Esophagus squamous epithelium (tissue), 5 donors: ENCODE data around the gene PHACTR3. TPM values are rescaled to one million over a fixed set of nuclear protein-coding genes. Genes with fewer than 3 reads are reported as not detected.

ENCODE experiments used
- DNase-seq: peaks from one replicate; lab custom pipeline; 2025; lab: John Stamatoyannopoulos, UW
- H3K27ac ChIP-seq, 4 donors: fragments of 200-600 bp; sonication (generic); one replicate each; pipeline ENCODE4 v1.5.1; 2016 to 2019; ENCODE audit warnings: mild to moderate bottlenecking in 1 of 4
- H3K27me3 ChIP-seq, 4 donors: fragments of 200-600 bp; sonication (generic); 1 replicate in 3 of 4; 2 replicates in 1 of 4; pipeline versions ENCODE4 v1.5.1 to v1.6.0; 2017 to 2021; ENCODE audit warnings: antibody characterized with exemption in 1 of 4
- H3K36me3 ChIP-seq, 3 donors: fragments of 200-600 bp; sonication (generic); one replicate each; pipeline ENCODE4 v1.5.1; 2016 to 2019
- H3K4me1 ChIP-seq, 3 donors: fragments of 200-600 bp; sonication (generic); one replicate each; pipeline ENCODE4 v1.5.1; 2017 to 2019
- H3K4me3 ChIP-seq, 4 donors: fragments of 200-600 bp; sonication (generic); 1 replicate in 3 of 4; 2 replicates in 1 of 4; pipeline ENCODE4 v1.5.1; 2016 to 2019; ENCODE audit warnings: mild to moderate bottlenecking in 2 of 4, moderate library complexity in 1 of 4
- H3K9me3 ChIP-seq, 3 donors: fragments of 200-600 bp; sonication (generic); one replicate each; pipeline ENCODE4 v1.5.1; 2016 to 2019
- CTCF ChIP-seq, 6 experiments: fragments of 450-650 bp in 4 of 6; fragments of 200-600 bp in 2 of 6; sonication (generic) in 2 of 6; IDR thresholded peaks; one replicate each; pipeline ENCODE4 v1.5.1; 2016 to 2019; ENCODE audit warnings: antibody characterized with exemption in 6 of 6, mild to moderate bottlenecking in 4 of 6, moderate library complexity in 4 of 6
- POLR2A ChIP-seq, 4 donors: fragments of 450-650 bp; IDR thresholded peaks; one replicate each; pipeline ENCODE4 v1.6.1; 2017; ENCODE audit warnings: antibody characterized with exemption in 4 of 4, mild to moderate bottlenecking in 4 of 4, moderate library complexity in 3 of 4
- WGBS, 2 donors: methylation state at CpG; one replicate each; pipeline ENCODE4 v1.1.5; 2018; 5-methylcytosine and 5-hydroxymethylcytosine counted together
- intact Hi-C: fragments of 100-400 bp; cut with DNase I; formaldehyde crosslinking; loops from one replicate; pipeline ENCODE4 v1.15.0; 2022
- total RNA-seq, 4 donors: library from RNA; depleted of rRNA; stranded (reverse); fragments of >200 nt; gene quantifications; one replicate each; pipeline ENCODE4 v1.1.0, GENCODE V29; 2016
- donor health status: DM: yes; HTN: yes; CAD: no.

The PHACTR3 gene
- total RNA-seq, 4 donors from 2014 or later: 0.13 to 2.5 (median 0.32) TPM

DNA sequence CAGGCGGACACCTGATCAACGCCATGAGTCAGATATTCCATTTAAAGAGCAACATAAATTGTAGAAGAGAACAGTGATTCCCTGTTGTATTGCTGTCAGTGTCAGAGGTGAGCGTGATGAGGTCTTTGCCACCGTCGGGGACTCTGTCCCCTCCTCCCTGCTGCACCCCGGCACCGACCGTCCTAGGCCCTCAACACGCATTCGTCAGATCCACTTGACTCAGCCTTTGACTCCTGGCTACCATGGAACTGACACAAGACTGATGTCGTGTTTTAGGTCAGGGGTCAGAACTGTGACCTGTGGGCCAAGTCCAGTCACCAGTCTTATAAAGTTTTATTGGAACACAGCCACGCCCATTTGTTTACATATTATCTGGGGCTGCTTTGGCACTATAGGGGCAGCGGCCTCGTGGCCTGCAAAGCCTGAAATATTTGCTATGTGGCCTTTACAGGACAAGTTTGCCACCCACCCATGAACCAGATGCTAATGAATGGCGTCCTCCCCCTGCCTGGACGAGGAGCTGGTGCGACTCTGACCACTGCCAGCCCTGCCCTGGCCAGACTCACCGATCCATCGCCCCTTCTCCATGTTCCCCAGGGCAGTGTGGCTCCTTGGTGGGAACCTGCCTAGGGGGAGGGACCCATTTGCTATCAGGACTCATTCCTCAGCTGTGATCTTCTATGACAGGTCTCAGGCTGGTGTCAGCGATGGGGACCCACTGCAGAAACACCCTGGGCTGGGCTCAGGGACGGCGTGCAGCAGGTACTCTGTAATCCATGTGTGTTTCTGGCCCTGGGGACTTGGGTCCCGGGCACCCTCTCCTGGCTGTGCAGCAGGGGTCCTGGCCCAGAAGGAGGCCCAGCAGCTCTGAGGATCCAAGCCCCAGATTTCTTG lies 37.5 kb upstream of the PHACTR3 start:
- Histone ChIP-seq H3K9me3 (no peaks in the 10 kb centered on the region), H3K4me3 (no peak overlapping the region), H3K27me3 (peaks cover 0 to 71% (median 0%) of the 10 kb centered on the region in 4 donors), H3K27ac (no peak overlapping the region), H3K36me3 (no peaks in the 10 kb centered on the region), H3K4me1 (peaks cover 3 to 4% (median 3%) of the 10 kb centered on the region in 3 donors)
- intact Hi-C loops: no loop called here
- 70 to 77% methylated on average over 14 to 19 of the region's 23 CpGs for WGBS, 2 donors
- TF ChIP-seq CTCF (IDR thresholded peaks at IDR 0.05) (no peak), POLR2A (IDR thresholded peaks at IDR 0.05) (no peak)
- no peak for DNase-seq

- Histone ChIP-seq H3K4me1 (peaks cover 4 to 7% (median 5%) of the 10 kb centered on the region in 3 donors), H3K4me3 (no peak overlapping the region), H3K27ac (no peak overlapping the region), H3K36me3 (no peaks in the 10 kb centered on the region), H3K9me3 (no peaks in the 10 kb centered on the region), H3K27me3 (peaks cover 0 to 79% (median 2%) of the 10 kb centered on the region in 4 donors)
- intact Hi-C loops: no loop called here
- no peak for DNase-seq
- whole genome bisulfite sequencing, 2 donors: 59 to 60% methylated on average over 9 to 18 of the region's 19 CpGs
- TF ChIP-seq CTCF (IDR thresholded peaks at IDR 0.05) (no peak), POLR2A (IDR thresholded peaks at IDR 0.05) (no peak)
Measured at GRCh38 chr20:59567585-59568508, 36.5 kb upstream of the PHACTR3 start.

DNA sequence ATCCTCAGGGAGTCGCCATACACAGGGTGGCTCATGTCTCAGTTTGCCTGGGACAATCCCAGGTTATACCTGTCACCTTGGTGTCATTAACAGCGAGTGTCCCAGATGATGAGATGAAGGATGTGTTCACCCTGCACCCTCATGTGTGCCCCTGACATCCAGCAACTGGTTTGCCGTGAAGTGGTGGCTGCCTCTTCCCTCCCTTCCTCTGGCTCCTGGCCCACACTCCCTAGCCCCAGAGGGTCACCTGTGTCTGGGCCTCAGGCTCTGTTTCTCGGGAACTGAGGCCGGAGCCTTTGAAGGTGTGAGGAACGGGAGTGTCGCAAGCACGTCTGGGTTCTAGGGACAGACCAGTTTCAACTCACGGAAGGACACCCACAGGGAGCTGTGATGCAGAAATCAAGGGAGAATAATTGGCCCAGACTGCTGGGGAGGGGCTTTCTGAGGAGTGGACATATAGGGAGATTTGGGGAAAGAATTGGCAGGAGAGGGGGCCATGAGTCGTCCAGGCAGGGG lies 35.8 kb upstream of the PHACTR3 start:
- intact Hi-C loops: no loop called here
- TF ChIP-seq POLR2A (IDR thresholded peaks at IDR 0.05): no peak
- no peak for TF ChIP-seq CTCF (IDR thresholded peaks at IDR 0.05)
- Histone ChIP-seq H3K9me3 (no peaks in the 10 kb centered on the region), H3K36me3 (no peaks in the 10 kb centered on the region), H3K27me3 (peaks cover 0 to 81% (median 2%) of the 10 kb centered on the region in 4 donors), H3K4me1 (peaks cover 4 to 7% (median 5%) of the 10 kb centered on the region in 3 donors), H3K4me3 (no peak overlapping the region), H3K27ac (no peak overlapping the region)
- 58 to 66% methylated on average over 4 to 6 of the region's 10 CpGs for WGBS, 2 donors
- no peak for DNase-seq

DNA sequence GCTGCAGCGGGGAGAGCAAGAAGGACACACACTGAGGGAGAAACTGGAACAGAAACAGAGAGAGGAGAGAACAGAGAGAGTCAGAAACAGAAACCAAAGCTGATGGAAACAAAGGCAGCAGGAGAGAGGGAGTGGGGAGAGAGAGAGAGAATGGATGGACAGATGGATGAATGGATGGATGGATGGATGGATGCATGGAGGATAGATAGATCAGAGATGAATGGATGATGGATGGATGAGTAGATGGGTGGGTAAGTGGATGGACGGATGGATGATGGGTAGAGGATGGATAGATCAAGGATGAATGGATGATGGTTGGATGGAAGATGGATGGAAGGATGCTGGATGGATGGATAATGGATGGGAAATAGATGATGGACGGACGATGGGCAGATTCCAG lies 35.0 kb upstream of the PHACTR3 start:
- 31 to 58% methylated on average over 3 to 4 of the region's 4 CpGs for WGBS, 2 donors
- no peak overlapping the region for H3K4me3 ChIP-seq
- intact Hi-C loops: no loop called here
- H3K4me1 ChIP-seq: peaks cover 4 to 7% (median 5%) of the 10 kb centered on the region in 3 donors
- H3K9me3 ChIP-seq: no peaks in the 10 kb centered on the region
- peaks cover 0 to 82% (median 2%) of the 10 kb centered on the region in 4 donors for H3K27me3 ChIP-seq
- DNase-seq: no peak
- H3K27ac ChIP-seq: no peak overlapping the region
- TF ChIP-seq POLR2A (IDR thresholded peaks at IDR 0.05) (no peak), CTCF (IDR thresholded peaks at IDR 0.05) (no peak)
- no peaks in the 10 kb centered on the region for H3K36me3 ChIP-seq
